ENCODE measurements around the gene DUSP16.
A peak's percentile ranks its signal among the peaks of the same experiment; 100 is the strongest.

DUSP16 gene

GRCh38 chr12:12495536-12495935 is 67.1 kb downstream of the DUSP16 start:
- no peak for DNase-seq (ENCODE audit: insufficient read length, low spot score)
- FAIRE-seq = peak; percentile 6
- no peak for TF ChIP-seq POLR2A (IDR thresholded peaks at IDR 0.05; ENCODE audit: low read depth, low read length)

GRCh38 chr12:12492547-12492946 is 70.1 kb downstream of the DUSP16 start:
- no peak for TF ChIP-seq POLR2A (IDR thresholded peaks at IDR 0.05; ENCODE audit: low read depth, low read length)
- FAIRE-seq (no peak), DNase-seq (ENCODE audit: insufficient read length, low spot score) (no peak)

- FAIRE-seq = no peak
- TF ChIP-seq POLR2A (IDR thresholded peaks at IDR 0.05; ENCODE audit: low read depth, low read length) = no peak
Observed at GRCh38 chr12:12491606-12492005, 71.1 kb downstream of the DUSP16 start.

GRCh38 chr12:12488823-12489550 is 73.7 kb downstream of the DUSP16 start:
- FAIRE-seq = no peak
- no peak for DNase-seq (ENCODE audit: insufficient read length, low spot score)
- TF ChIP-seq POLR2A (IDR thresholded peaks at IDR 0.05; ENCODE audit: low read depth, low read length) = no peak

More at GRCh38 chr12:12491606-12492005, 71.1 kb downstream of the DUSP16 start:
- no peak for DNase-seq (ENCODE audit: insufficient read length, low spot score)

- FAIRE-seq = no peak
- TF ChIP-seq POLR2A (IDR thresholded peaks at IDR 0.05; ENCODE audit: low read depth, low read length) = no peak
- no peak for DNase-seq (ENCODE audit: insufficient read length, low spot score)
Observed at GRCh38 chr12:12488296-12488695, 74.4 kb downstream of the DUSP16 start.

GRCh38 chr12:12487490-12487889 is 75.2 kb downstream of the DUSP16 start:
- no peak for DNase-seq (ENCODE audit: insufficient read length, low spot score)
- TF ChIP-seq POLR2A (IDR thresholded peaks at IDR 0.05; ENCODE audit: low read depth, low read length) = no peak
- FAIRE-seq = no peak

GRCh38 chr12:12486661-12487240 is 75.9 kb downstream of the DUSP16 start:
- DNase-seq (ENCODE audit: insufficient read length, low spot score) (no peak), FAIRE-seq (peak; percentile 55)
- no peak for TF ChIP-seq POLR2A (IDR thresholded peaks at IDR 0.05; ENCODE audit: low read depth, low read length)

GRCh38 chr12:12483438-12483837 is 79.2 kb downstream of the DUSP16 start:
- no peak for TF ChIP-seq POLR2A (IDR thresholded peaks at IDR 0.05; ENCODE audit: low read depth, low read length)
- FAIRE-seq (no peak), DNase-seq (ENCODE audit: insufficient read length, low spot score) (no peak)

GRCh38 chr12:12482959-12483358 is 79.7 kb downstream of the DUSP16 start:
- no peak for FAIRE-seq
- DNase-seq (ENCODE audit: insufficient read length, low spot score) = no peak

GRCh38 chr12:12482150-12482761 is 80.4 kb downstream of the DUSP16 start:
- no peak for TF ChIP-seq POLR2A (IDR thresholded peaks at IDR 0.05; ENCODE audit: low read depth, low read length)
- no peak for DNase-seq (ENCODE audit: insufficient read length, low spot score)
- FAIRE-seq = no peak

More at GRCh38 chr12:12482959-12483358, 79.7 kb downstream of the DUSP16 start:
- no peak for TF ChIP-seq POLR2A (IDR thresholded peaks at IDR 0.05; ENCODE audit: low read depth, low read length)

- DNase-seq (ENCODE audit: insufficient read length, low spot score) = no peak
- TF ChIP-seq POLR2A (IDR thresholded peaks at IDR 0.05; ENCODE audit: low read depth, low read length) = no peak
- no peak for FAIRE-seq
Observed at GRCh38 chr12:12481631-12482030, 81.0 kb downstream of the DUSP16 start.

GRCh38 chr12:12480074-12480473 is 82.6 kb downstream of the DUSP16 start:
- no peak for TF ChIP-seq POLR2A (IDR thresholded peaks at IDR 0.05; ENCODE audit: low read depth, low read length)
- FAIRE-seq = no peak
- DNase-seq (ENCODE audit: insufficient read length, low spot score) = no peak

GRCh38 chr12:12477532-12477890 is 85.2 kb downstream of the DUSP16 start:
- FAIRE-seq = no peak
- no peak for TF ChIP-seq POLR2A (IDR thresholded peaks at IDR 0.05; ENCODE audit: low read depth, low read length)

GRCh38 chr12:12476857-12477531 is 85.7 kb downstream of the DUSP16 start:
- FAIRE-seq = no peak
- DNase-seq (ENCODE audit: insufficient read length, low spot score) = no peak
- TF ChIP-seq POLR2A (IDR thresholded peaks at IDR 0.05; ENCODE audit: low read depth, low read length) = no peak

More at GRCh38 chr12:12477532-12477890, 85.2 kb downstream of the DUSP16 start:
- no peak for DNase-seq (ENCODE audit: insufficient read length, low spot score)

Data from H54 (cell line).